Mucosa of rectum (tissue), 2 donors: ENCODE measurements around the gene PCDHB1.
"Not testable (repeated sequence)": the region's sequence is repeated elsewhere in the genome, so short reads cannot be mapped to it uniquely, and the experiment has no call there.

ENCODE experiments used
- H3K27ac ChIP-seq, 2 donors: one replicate each; pipeline ENCODE4 v1.7.0; 2013; ENCODE audit warnings: inconsistent platforms in 2 of 2, low read depth in 2 of 2, low read length in 2 of 2
- H3K27me3 ChIP-seq, 2 donors: one replicate each; pipeline ENCODE4 v1.7.0; 2013; ENCODE audit warnings: low read length in 2 of 2; ENCODE audit not compliant: control insufficient read depth in 2 of 2, insufficient read depth in 2 of 2
- H3K36me3 ChIP-seq, 2 donors: one replicate each; pipeline ENCODE4 v1.7.0; 2013; ENCODE audit warnings: low read length in 2 of 2; ENCODE audit not compliant: control insufficient read depth in 2 of 2, insufficient read depth in 2 of 2
- H3K4me1 ChIP-seq, 2 donors: one replicate each; pipeline ENCODE4 v1.7.0; 2013; ENCODE audit warnings: low read length in 2 of 2, mild to moderate bottlenecking in 1 of 2; ENCODE audit not compliant: control insufficient read depth in 2 of 2, insufficient read depth in 2 of 2
- H3K4me3 ChIP-seq, 2 donors: one replicate each; pipeline ENCODE4 v1.7.0; 2013; ENCODE audit warnings: low read length in 2 of 2
- H3K9ac ChIP-seq, 2 donors: one replicate each; pipeline ENCODE4 v1.7.0; 2013; ENCODE audit warnings: low read length in 2 of 2, low read depth in 1 of 2, mild to moderate bottlenecking in 1 of 2
- H3K9me3 ChIP-seq, 2 donors: one replicate each; pipeline ENCODE4 v1.7.0; 2013; ENCODE audit warnings: low read length in 2 of 2; ENCODE audit not compliant: control insufficient read depth in 2 of 2
- donor health status: healthy.
- donor health status: Normal muscosa, but diverticular disease.

The PCDHB1 gene

DNA sequence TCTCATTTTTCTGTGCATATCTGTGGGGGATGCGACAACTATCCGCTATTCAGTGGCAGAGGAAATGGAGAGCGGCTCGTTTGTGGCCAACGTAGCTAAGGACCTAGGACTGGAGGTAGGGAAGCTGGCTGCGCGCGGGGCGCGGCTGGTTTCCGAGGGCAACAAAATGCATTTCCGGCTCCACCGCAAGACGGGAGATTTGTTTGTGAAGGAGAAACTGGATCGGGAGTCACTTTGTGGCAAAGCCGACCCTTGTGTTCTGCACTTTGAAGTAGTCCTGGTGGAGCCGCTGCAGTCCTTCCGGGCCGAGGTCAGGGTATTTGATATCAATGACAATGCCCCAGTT, 320 bp downstream of the PCDHB1 start:
- Histone ChIP-seq H3K4me3 (peak overlapping the region; percentile 31 to 61), H3K4me1 (no peaks in the 10 kb centered on the region), H3K27ac (no peak overlapping the region), H3K9me3 (peaks cover 0 to 2% of the 10 kb centered on the region in 2 donors), H3K27me3 (no peaks in the 10 kb centered on the region), H3K9ac (no peak overlapping the region), H3K36me3 (no peaks in the 10 kb centered on the region)

DNA sequence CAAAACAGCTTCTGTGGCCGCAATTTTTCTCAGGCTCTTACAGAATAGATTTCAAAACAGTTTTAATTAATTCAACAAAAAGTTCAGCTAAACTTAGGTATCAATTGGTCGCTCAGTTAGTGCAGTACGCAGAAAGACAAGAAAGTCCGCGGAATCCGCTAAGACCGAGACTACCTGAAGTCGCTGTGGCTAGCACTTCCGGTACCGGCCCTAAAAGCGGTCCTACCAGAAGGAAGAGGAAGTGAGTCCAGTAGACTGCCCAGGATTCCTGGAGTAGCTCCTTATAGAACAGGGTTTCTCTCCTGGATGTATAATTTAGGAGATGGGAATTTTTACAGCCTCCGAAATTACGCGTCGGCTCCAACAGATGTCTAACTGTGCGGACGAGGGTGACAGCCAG, 26.7 kb downstream of the PCDHB1 start:
- H3K27me3 ChIP-seq, result no peaks in the 10 kb centered on the region
- no peaks in the 10 kb centered on the region for H3K9me3 ChIP-seq
- H3K4me3 ChIP-seq, result no peak overlapping the region
- no peak overlapping the region for H3K27ac ChIP-seq
- H3K4me1 ChIP-seq, result no peaks in the 10 kb centered on the region
- H3K9ac ChIP-seq, result no peak overlapping the region
- H3K36me3 ChIP-seq, result no peaks in the 10 kb centered on the region

DNA sequence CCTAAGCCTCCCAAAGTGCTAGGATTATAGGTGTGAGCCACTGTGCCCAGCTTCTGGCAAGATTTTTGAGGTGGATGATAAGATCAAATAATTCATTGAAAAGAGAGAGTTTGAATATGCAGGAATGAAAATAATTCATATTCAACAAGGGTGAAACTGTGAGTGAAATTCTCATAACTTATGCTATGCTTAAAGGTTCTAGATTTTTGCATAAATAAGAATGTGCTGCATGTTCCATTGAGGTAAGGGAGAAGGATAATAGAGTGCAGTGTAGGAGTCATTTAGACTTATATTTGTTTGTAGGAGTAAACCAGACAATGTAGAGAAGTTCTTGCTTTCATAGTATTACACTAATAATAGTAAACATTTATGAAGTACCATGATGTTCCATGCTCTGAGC, 31.1 kb downstream of the PCDHB1 start:
- H3K9ac ChIP-seq, result no peak overlapping the region
- no peak overlapping the region for H3K27ac ChIP-seq
- peaks cover 0 to 3% of the 10 kb centered on the region in 2 donors for H3K9me3 ChIP-seq
- H3K36me3 ChIP-seq, result no peaks in the 10 kb centered on the region
- H3K27me3 ChIP-seq, result no peaks in the 10 kb centered on the region
- H3K4me1 ChIP-seq, result no peaks in the 10 kb centered on the region
- no peak overlapping the region for H3K4me3 ChIP-seq

DNA sequence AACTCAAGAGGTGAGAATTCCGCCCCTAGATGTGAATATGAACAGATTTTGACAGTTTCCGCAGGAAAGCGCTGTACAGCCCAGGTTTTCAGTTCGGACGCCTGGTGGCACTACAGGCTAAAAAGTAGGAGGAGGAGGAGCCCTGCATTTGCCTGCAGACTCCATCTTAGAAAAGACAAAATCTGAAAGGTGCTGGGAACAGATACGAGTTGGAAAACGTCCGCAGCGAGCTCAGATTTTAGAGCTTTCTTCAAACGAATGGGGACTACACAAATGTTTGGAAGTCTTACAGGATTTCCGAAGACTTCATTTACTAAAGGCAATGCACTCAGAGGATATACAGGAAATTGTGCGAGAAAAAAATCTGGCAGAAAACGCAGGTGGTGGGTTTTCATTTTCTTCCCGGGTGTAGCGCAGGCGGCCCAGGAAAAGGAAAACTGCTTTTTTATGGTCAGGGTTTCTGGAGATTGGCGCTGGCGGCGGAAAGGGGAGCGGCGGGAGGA, 33.4 kb downstream of the PCDHB1 start:
- H3K4me3 ChIP-seq, result peak overlapping the region; percentile 30 to 65
- no peak overlapping the region for H3K9ac ChIP-seq
- no peak overlapping the region for H3K27ac ChIP-seq
- H3K4me1 ChIP-seq, result no peaks in the 10 kb centered on the region
- H3K36me3 ChIP-seq, result no peaks in the 10 kb centered on the region
- no peaks in the 10 kb centered on the region for H3K27me3 ChIP-seq
- H3K9me3 ChIP-seq, result peaks cover 0 to 3% of the 10 kb centered on the region in 2 donors

DNA sequence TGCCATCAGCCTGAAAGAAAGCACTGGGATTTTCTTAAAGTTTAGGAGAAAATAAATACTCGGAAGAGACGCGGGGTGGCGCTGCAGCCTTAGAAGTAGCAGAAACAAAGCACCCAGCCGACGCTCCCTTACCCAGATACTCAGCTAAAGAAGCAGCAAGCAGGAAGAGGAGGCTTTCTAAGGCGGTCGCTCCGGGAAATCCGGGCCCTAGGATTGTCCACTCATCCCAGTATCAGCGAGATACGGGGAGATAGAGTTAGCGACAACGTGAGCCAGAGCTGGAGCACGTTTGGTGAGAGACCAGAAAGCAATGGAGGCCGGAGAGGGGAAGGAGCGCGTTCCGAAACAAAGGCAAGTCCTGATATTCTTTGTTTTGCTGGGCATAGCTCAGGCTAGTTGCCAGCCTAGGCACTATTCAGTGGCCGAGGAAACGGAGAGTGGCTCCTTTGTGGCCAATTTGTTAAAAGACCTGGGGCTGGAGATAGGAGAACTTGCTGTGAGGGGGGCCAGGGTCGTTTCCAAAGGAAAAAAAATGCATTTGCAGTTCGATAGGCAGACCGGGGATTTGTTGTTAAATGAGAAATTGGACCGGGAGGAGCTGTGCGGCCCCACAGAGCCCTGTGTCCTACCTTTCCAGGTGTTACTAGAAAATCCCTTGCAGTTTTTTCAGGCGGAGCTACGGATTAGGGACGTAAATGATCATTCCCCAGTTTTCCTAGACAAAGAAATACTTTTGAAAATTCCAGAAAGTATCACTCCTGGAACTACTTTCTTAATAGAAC, 43.5 kb downstream of the PCDHB1 start, which contains the start of gene PCDHB2:
TSS of gene PCDHB2 (plus strand) at position 135 of the 782 bp plus-strand sequence. CDS start at position 311, 176 bp downstream.
- peak within 1 kb of the TSS; percentile 11 to 65 for H3K4me3 ChIP-seq
- H3K4me1 ChIP-seq, result no peaks in the 10 kb centered on the region
- H3K9me3 ChIP-seq, result peaks cover 0 to 11% of the 10 kb centered on the region in 2 donors
- H3K27me3 ChIP-seq, result no peaks in the 10 kb centered on the region
- no peaks in the 10 kb centered on the region for H3K36me3 ChIP-seq
- no peak within 1 kb of the TSS for H3K9ac ChIP-seq
- H3K27ac ChIP-seq, result no peak within 1 kb of the TSS

DNA sequence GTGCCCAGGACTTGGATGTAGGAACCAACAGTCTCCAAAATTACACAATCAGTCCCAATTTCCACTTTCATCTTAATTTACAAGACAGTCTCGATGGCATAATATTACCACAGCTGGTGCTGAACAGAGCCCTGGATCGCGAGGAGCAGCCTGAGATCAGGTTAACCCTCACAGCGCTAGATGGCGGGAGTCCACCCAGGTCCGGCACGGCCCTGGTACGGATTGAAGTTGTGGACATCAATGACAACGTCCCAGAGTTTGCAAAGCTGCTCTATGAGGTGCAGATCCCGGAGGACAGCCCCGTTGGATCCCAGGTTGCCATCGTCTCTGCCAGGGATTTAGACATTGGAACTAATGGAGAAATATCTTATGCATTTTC, 44.1 kb downstream of the PCDHB1 start:
- Histone ChIP-seq H3K36me3 (no peaks in the 10 kb centered on the region), H3K27ac (no peak overlapping the region), H3K9me3 (peaks cover 0 to 11% of the 10 kb centered on the region in 2 donors), H3K4me1 (no peaks in the 10 kb centered on the region), H3K9ac (no peak overlapping the region), H3K27me3 (no peaks in the 10 kb centered on the region), H3K4me3 (no peak overlapping the region)

DNA sequence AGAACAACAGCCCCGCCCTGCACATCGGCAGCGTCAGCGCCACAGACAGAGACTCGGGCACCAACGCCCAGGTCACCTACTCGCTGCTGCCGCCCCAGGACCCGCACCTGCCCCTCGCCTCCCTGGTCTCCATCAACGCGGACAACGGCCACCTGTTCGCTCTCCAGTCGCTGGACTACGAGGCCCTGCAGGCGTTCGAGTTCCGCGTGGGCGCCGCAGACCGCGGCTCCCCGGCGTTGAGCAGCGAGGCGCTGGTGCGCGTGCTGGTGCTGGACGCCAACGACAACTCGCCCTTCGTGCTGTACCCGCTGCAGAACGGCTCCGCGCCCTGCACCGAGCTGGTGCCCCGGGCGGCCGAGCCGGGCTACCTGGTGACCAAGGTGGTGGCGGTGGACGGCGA, 45.0 kb downstream of the PCDHB1 start:
- not testable (repeated sequence) for H3K27ac ChIP-seq, H3K4me1 ChIP-seq, H3K9ac ChIP-seq, H3K27me3 ChIP-seq, H3K4me3 ChIP-seq, H3K36me3 ChIP-seq
- H3K9me3 ChIP-seq, result peaks cover 0 to 16% of the 10 kb centered on the region in 2 donors

DNA sequence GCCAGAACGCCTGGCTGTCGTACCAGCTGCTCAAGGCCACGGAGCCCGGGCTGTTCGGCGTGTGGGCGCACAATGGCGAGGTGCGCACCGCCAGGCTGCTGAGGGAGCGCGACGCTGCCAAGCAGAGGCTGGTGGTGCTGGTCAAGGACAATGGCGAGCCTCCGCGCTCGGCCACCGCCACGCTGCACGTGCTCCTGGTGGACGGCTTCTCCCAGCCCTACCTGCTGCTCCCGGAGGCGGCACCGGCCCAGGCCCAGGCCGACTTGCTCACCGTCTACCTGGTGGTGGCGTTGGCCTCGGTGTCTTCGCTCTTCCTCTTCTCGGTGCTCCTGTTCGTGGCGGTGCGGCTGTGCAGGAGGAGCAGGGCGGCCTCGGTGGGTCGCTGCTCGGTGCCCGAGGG, 45.4 kb downstream of the PCDHB1 start:
- H3K9me3 ChIP-seq, result peaks cover 0 to 16% of the 10 kb centered on the region in 2 donors
- H3K27me3 ChIP-seq, H3K4me1 ChIP-seq: not testable (repeated sequence)

DNA sequence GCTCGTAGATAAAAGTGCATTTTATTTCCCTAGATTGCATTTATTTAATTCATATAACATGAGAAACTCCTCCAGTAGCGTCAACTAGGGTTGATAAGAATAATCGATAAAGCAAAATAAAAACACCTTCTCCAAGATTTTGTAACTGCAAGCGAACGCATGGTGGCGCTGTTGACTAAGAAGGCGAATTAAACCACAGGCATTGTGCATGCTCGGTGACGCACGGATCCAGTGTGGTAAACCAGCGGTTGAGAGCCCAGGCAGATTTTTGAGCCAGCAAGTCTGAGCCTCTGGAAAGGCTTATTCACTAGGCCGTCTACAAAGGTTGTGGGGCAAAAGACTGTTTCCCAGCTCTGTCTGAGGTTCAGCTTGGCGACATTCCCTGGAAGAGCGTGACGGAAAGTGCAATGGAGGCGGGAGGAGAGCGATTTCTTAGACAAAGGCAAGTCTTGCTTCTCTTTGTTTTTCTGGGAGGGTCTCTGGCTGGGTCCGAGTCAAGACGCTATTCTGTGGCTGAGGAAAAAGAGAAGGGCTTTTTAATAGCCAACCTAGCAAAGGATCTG, 49.1 kb downstream of the PCDHB1 start, which contains the start of gene PCDHB3:
TSS of gene PCDHB3 (plus strand) at position 231 of the 563 bp plus-strand sequence. CDS start at position 408, 177 bp downstream.
- Histone ChIP-seq H3K27ac (no peak within 1 kb of the TSS), H3K36me3 (no peaks in the 10 kb centered on the region), H3K4me1 (no peaks in the 10 kb centered on the region), H3K4me3 (peak within 1 kb of the TSS in 1 of 2 donors; percentile 59), H3K27me3 (no peaks in the 10 kb centered on the region), H3K9ac (no peak within 1 kb of the TSS), H3K9me3 (peaks cover 0 to 8% of the 10 kb centered on the region in 2 donors)

More for the DNA sequence above, 45.4 kb downstream of the PCDHB1 start:
- H3K9ac ChIP-seq, H3K36me3 ChIP-seq, H3K27ac ChIP-seq, H3K4me3 ChIP-seq: not testable (repeated sequence)

DNA sequence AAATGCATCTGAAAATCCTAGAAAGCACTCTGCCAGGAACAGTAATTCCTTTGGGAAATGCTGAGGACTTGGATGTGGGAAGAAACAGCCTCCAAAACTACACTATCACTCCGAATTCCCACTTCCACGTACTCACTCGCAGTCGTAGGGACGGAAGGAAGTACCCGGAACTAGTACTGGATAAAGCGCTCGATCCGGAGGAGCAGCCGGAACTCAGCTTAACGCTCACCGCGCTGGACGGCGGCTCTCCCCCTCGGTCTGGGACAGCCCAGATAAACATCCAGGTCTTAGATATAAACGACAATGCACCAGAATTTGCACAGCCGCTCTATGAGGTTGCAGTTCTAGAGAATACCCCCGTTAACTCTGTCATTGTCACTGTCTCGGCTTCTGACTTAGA, 49.9 kb downstream of the PCDHB1 start:
- peaks cover 0 to 6% of the 10 kb centered on the region in 2 donors for H3K9me3 ChIP-seq
- no peaks in the 10 kb centered on the region for H3K27me3 ChIP-seq
- H3K9ac ChIP-seq, result no peak overlapping the region
- H3K27ac ChIP-seq, result no peak overlapping the region
- no peaks in the 10 kb centered on the region for H3K4me1 ChIP-seq
- H3K36me3 ChIP-seq, result no peaks in the 10 kb centered on the region
- peak overlapping the region in 1 of 2 donors; percentile 59 for H3K4me3 ChIP-seq
